DND-41 (cell line): ENCODE data around the gene LNX1.

ENCODE experiments used
- ATAC-seq: fragments of 200-7000 bp; cut with Tn5 transposase; 3 replicates; pipeline ENCODE4 v1.9.1; 2021; ENCODE audit warnings: low read depth; ENCODE audit not compliant: insufficient read depth
- DNase-seq: peaks from one replicate; pipeline ENCODE4 v3.0.0-alpha.2; 2020
- H2AFZ ChIP-seq: 2 replicates; pipeline ENCODE4 v1.6.0; 2012; ENCODE audit warnings: low read depth, low read length
- H3K27ac ChIP-seq: 2 replicates; pipeline ENCODE4 v1.5.1; 2012; ENCODE audit warnings: low read length, inconsistent platforms
- H3K27me3 ChIP-seq: fragments of 200-600 bp; sonication (generic); 2 replicates; pipeline ENCODE4 v1.6.0; 2012; ENCODE audit warnings: low read length, mild to moderate bottlenecking, inconsistent platforms; ENCODE audit not compliant: insufficient read depth, poor library complexity
- H3K36me3 ChIP-seq: 2 replicates; pipeline ENCODE4 v1.5.1; 2012; ENCODE audit warnings: low read length, inconsistent platforms; ENCODE audit not compliant: insufficient read depth
- H3K4me1 ChIP-seq: 2 replicates; pipeline ENCODE4 v1.5.1; 2012; ENCODE audit warnings: mild to moderate bottlenecking, low read length; ENCODE audit not compliant: insufficient read depth
- H3K4me2 ChIP-seq: 2 replicates; pipeline ENCODE4 v1.6.0; 2012; ENCODE audit warnings: mild to moderate bottlenecking, moderate library complexity, low read length, inconsistent platforms; ENCODE audit not compliant: insufficient read depth
- H3K4me3 ChIP-seq, 2 experiments: fragments of 200-600 bp in 1 of 2; shearing (Covaris generic) in 1 of 2; 2 replicates each; pipeline ENCODE4 v1.5.1; 2012 to 2016; ENCODE audit warnings: inconsistent platforms in 2 of 2, low read length in 2 of 2, mild to moderate bottlenecking in 2 of 2, low read depth in 1 of 2, moderate library complexity in 1 of 2
- H3K79me2 ChIP-seq: 2 replicates; pipeline ENCODE4 v1.6.0; 2012; ENCODE audit warnings: low read length, inconsistent platforms; ENCODE audit not compliant: insufficient read depth
- H3K9ac ChIP-seq: 2 replicates; pipeline ENCODE4 v1.6.0; 2012; ENCODE audit warnings: low read depth, mild to moderate bottlenecking, inconsistent platforms, low read length, moderate library complexity
- H3K9me3 ChIP-seq: 2 replicates; pipeline ENCODE4 v1.5.1; 2012; ENCODE audit warnings: low read length, moderate library complexity, mild to moderate bottlenecking, inconsistent platforms; ENCODE audit not compliant: insufficient read depth, severe bottlenecking
- H4K20me1 ChIP-seq: 2 replicates; pipeline ENCODE4 v1.6.0; 2012; ENCODE audit warnings: low read length; ENCODE audit not compliant: insufficient read depth
- EZH2 ChIP-seq: IDR thresholded peaks from 3 replicates; pipeline ENCODE4 v1.6.1; 2012; ENCODE audit warnings: borderline replicate concordance, low read depth, mild to moderate bottlenecking, moderate library complexity, low read length, inconsistent platforms; ENCODE audit not compliant: severe bottlenecking
- TF ChIP-seq, protein P1 (sequence below): IDR thresholded peaks from 2 replicates; pipeline ENCODE4 v1.5.1; 2012; ENCODE audit warnings: borderline replicate concordance, low read length, moderate library complexity, mild to moderate bottlenecking; ENCODE audit not compliant: poor library complexity, severe bottlenecking; ENCODE audit errors: extremely low read depth

Gene LNX1

DNA sequence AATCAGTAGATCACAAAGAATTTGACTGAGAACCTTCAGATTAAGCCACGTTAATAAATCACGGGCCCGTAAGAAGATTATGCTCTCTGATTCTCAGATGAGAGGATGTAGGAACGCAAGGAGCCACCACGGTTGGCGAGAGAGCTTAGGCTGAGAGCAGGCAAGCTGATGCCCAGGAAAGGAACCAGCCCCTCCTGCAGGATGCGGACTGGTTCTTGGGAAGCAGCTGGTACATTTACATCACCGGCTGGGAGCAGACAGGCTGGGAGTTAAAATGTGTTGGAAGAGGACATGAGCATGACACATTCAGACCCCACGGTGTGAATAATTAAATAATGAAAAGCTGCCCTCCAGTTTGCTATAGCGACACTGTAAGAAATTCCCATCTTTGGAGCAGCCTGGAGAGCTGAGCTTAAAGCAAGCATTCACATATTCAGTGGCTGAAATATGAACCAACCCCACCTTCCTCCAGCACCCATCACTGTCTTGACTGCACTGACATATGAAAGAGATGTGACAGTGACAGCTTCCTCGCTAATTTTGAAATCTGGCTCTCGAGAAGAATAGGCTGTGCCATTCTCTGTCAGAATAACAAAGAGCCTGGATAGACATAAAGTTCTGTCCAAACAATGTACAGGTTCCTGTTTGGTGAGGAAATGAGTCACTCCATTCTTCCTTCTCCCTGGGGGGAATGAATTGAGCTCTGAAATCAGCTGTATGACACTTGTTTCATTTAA lies 33.1 kb downstream of the LNX1 start:
- Histone ChIP-seq H4K20me1 (no peaks in the 10 kb centered on the region), H3K27ac (no peak overlapping the region), H3K9ac (no peak overlapping the region), H3K36me3 (no peaks in the 10 kb centered on the region), H3K9me3 (no peaks in the 10 kb centered on the region), H3K4me1 (no peaks in the 10 kb centered on the region), H2AFZ (no peak overlapping the region), H3K27me3 (no peaks in the 10 kb centered on the region), H3K79me2 (no peaks in the 10 kb centered on the region), H3K4me3 (no peak overlapping the region), H3K4me2 (no peak overlapping the region)
- no peak for ATAC-seq
- TF ChIP-seq, protein P1, sequence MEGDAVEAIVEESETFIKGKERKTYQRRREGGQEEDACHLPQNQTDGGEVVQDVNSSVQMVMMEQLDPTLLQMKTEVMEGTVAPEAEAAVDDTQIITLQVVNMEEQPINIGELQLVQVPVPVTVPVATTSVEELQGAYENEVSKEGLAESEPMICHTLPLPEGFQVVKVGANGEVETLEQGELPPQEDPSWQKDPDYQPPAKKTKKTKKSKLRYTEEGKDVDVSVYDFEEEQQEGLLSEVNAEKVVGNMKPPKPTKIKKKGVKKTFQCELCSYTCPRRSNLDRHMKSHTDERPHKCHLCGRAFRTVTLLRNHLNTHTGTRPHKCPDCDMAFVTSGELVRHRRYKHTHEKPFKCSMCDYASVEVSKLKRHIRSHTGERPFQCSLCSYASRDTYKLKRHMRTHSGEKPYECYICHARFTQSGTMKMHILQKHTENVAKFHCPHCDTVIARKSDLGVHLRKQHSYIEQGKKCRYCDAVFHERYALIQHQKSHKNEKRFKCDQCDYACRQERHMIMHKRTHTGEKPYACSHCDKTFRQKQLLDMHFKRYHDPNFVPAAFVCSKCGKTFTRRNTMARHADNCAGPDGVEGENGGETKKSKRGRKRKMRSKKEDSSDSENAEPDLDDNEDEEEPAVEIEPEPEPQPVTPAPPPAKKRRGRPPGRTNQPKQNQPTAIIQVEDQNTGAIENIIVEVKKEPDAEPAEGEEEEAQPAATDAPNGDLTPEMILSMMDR = no peak
- TF ChIP-seq EZH2 = no peak
- no peak for DNase-seq

DNA sequence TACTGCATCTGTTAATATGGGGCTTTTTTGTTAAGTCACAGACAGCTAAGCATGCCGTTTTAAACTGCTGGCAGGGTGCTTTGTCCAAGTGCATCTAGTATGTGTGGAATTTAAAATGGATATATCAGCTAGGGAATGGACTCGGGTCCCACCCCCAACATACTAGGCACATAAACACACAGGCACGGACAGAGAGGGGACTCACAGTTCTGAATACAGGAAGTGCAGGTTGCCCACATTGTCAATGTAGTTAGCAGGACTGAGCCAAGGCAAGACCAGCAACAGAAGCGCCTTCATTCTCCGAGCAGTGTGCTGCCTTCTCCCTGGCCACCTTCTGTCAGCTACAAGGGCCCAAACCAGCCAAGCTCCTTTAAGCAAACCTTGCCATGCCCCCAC lies 33.6 kb downstream of the LNX1 start:
- H3K4me2 ChIP-seq = no peak overlapping the region
- no peaks in the 10 kb centered on the region for H3K27me3 ChIP-seq
- ATAC-seq (no peak), DNase-seq (no peak)
- H3K4me1 ChIP-seq = no peaks in the 10 kb centered on the region
- no peaks in the 10 kb centered on the region for H3K9me3 ChIP-seq
- no peak overlapping the region for H3K9ac ChIP-seq
- no peak overlapping the region for H3K4me3 ChIP-seq
- no peaks in the 10 kb centered on the region for H3K79me2 ChIP-seq
- H2AFZ ChIP-seq = no peak overlapping the region
- TF ChIP-seq, protein P1 = no peak
- no peak for TF ChIP-seq EZH2
- no peaks in the 10 kb centered on the region for H3K36me3 ChIP-seq
- no peak overlapping the region for H3K27ac ChIP-seq
- no peaks in the 10 kb centered on the region for H4K20me1 ChIP-seq

DNA sequence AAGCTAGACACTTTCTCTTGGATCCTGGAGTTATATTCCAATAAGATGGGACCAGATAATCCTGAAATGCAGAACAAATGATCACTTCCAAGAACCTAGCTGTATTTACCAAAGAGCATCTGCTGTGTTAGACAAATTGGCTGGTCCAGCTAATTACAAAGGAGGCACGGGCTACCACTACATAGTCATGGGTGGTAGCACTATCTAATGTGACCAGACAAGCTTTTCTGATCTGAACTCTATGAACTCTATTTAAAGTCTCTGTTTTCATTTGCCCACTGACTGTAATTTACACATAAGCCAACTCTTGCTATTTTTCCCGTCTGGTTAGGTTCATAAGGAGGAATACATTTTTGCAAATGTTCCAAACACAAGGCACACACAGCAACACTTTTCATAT lies 34.6 kb downstream of the LNX1 start:
- Histone ChIP-seq H3K9me3 (no peaks in the 10 kb centered on the region), H2AFZ (no peak overlapping the region), H3K36me3 (no peaks in the 10 kb centered on the region), H3K27ac (no peak overlapping the region), H3K4me1 (no peaks in the 10 kb centered on the region), H3K79me2 (no peaks in the 10 kb centered on the region), H3K4me3 (no peak overlapping the region), H3K9ac (no peak overlapping the region), H3K27me3 (no peaks in the 10 kb centered on the region), H3K4me2 (no peak overlapping the region), H4K20me1 (no peaks in the 10 kb centered on the region)
- DNase-seq (no peak), ATAC-seq (no peak)
- no peak for TF ChIP-seq EZH2
- TF ChIP-seq, protein P1 = no peak
